Right lobe of liver (tissue), 6 donors: ENCODE results near the gene SRGN. TPM values are rescaled to one million over a fixed set of nuclear protein-coding genes. Genes with fewer than 3 reads are reported as not detected.
A peak's percentile ranks its signal among the peaks of the same experiment; 100 is the strongest.

ENCODE experiments used
- ATAC-seq, 4 donors: fragments of 200-7000 bp; cut with Tn5 transposase; one replicate each; pipeline ENCODE4 v1.9.1; 2020; ENCODE audit warnings: mild to moderate bottlenecking in 4 of 4, moderate library complexity in 4 of 4
- DNase-seq, 3 donors: peaks; one replicate each; pipeline ENCODE4 v3.0.0-alpha.2; 2020
- H3K27ac ChIP-seq, 3 donors: fragments of 200-600 bp; one replicate each; pipeline ENCODE4 v1.8.0; 2022
- H3K27me3 ChIP-seq, 2 donors: fragments of 200-600 bp; one replicate each; pipeline ENCODE4 v1.8.0; 2022
- H3K36me3 ChIP-seq, 4 donors: fragments of 200-600 bp; sonication (generic) in 1 of 4; one replicate each; pipeline versions ENCODE4 v1.5.1 to v1.8.0; 2017 to 2022; ENCODE audit warnings: control low read depth in 1 of 4
- H3K4me1 ChIP-seq, 4 donors: fragments of 200-600 bp; sonication (generic) in 1 of 4; one replicate each; pipeline versions ENCODE4 v1.5.1 to v1.8.0; 2017 to 2022; ENCODE audit warnings: control low read depth in 1 of 4
- H3K4me3 ChIP-seq, 3 donors: fragments of 200-600 bp; one replicate each; pipeline ENCODE4 v1.8.0; 2022
- H3K9me3 ChIP-seq, 4 donors: fragments of 200-600 bp; sonication (generic) in 1 of 4; one replicate each; pipeline versions ENCODE4 v1.5.1 to v1.8.0; 2017 to 2022; ENCODE audit warnings: control low read depth in 1 of 4
- POLR2A ChIP-seq: fragments of 450-650 bp; IDR thresholded peaks from one replicate; pipeline ENCODE4 v1.6.1; 2017; ENCODE audit warnings: antibody characterized with exemption, mild to moderate bottlenecking
- WGBS: methylation state at CpG from one replicate; pipeline ENCODE4 v1.1.6; 2018; ENCODE audit warnings: low coverage, low lambda C conversion rate; ENCODE audit not compliant: insufficient coverage; ENCODE audit errors: missing lambda C conversion rate; 5-methylcytosine and 5-hydroxymethylcytosine counted together
- intact Hi-C, 2 donors: fragments of 100-400 bp; cut with DNase I; formaldehyde crosslinking; loops; one replicate each; pipeline versions ENCODE4 v1.11.2 to v1.14.1; 2022
- total RNA-seq, 6 experiments: library from RNA; depleted of rRNA in 2 of 6; stranded (reverse); fragments of >200 nt in 2 of 6; fragmentation: NEBNext Ultra II Directional in 3 of 6; extraction: Animal tissue kit (Norgen Biotek cat#: 25700) in 3 of 6; gene quantifications; one replicate each; pipeline versions ENCODE4 v1.1.0 to v1.2.4, GENCODE V29; 2016 to 2023
- TF ChIP-seq, protein P1 (sequence below), 4 donors: fragments of 200-600 bp in 3 of 4; fragments of 450-650 bp in 1 of 4; IDR thresholded peaks; one replicate each; pipeline versions ENCODE4 v1.5.1 to v1.8.0; 2016 to 2022; ENCODE audit warnings: antibody characterized with exemption in 4 of 4, mild to moderate bottlenecking in 2 of 4
- donor health status: DM: no; HTN: yes; CAD: no.
- donor health status: DM: no; HTN: no; CAD: no.
- donor health status: DM: no; HTN: no; CAD: no.
- donor health status: DM: no; HTN: yes; CAD: no.
- donor health status: DM: no; HTN: yes; CAD: no.

Gene SRGN
- total RNA-seq, 6 experiments from 2014 or later = 20.0 to 95.1 (median 31.9) TPM

DNA sequence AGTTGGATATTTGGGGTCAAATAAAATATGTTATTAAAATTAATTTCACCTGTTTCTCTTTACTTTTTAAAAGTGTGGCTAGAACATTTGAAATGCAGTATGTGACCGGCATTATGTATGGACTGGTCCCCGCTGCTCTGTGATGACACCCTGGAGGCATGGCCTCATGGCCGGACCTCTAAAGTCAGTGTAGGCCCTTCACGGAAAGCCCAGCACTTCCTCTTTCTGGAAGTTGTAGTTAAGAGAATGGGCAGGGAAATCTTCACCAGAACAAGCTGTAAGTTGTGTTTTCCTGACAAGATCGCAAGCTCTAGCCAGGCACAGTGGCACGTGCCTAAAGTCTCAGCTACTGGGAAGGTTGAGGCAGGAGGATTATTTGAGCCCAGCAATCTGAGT, 38.3 kb upstream of the SRGN start:
- ATAC-seq (peak; percentile 24 to 38 (median 28)), DNase-seq (peak in 1 of 3 donors; percentile 60)
- no peaks in the 10 kb centered on the region for H3K4me1 ChIP-seq
- 54% methylated on average over 5 of the region's 6 CpGs for WGBS
- peak overlapping the region; percentile 39 to 75 (median 63) for H3K27ac ChIP-seq
- TF ChIP-seq POLR2A = no peak
- TF ChIP-seq, protein P1, sequence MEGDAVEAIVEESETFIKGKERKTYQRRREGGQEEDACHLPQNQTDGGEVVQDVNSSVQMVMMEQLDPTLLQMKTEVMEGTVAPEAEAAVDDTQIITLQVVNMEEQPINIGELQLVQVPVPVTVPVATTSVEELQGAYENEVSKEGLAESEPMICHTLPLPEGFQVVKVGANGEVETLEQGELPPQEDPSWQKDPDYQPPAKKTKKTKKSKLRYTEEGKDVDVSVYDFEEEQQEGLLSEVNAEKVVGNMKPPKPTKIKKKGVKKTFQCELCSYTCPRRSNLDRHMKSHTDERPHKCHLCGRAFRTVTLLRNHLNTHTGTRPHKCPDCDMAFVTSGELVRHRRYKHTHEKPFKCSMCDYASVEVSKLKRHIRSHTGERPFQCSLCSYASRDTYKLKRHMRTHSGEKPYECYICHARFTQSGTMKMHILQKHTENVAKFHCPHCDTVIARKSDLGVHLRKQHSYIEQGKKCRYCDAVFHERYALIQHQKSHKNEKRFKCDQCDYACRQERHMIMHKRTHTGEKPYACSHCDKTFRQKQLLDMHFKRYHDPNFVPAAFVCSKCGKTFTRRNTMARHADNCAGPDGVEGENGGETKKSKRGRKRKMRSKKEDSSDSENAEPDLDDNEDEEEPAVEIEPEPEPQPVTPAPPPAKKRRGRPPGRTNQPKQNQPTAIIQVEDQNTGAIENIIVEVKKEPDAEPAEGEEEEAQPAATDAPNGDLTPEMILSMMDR (IDR thresholded peaks at IDR 0.05) = no peak
- H3K27me3 ChIP-seq = no peaks in the 10 kb centered on the region
- intact Hi-C loops = no loop called here
- H3K36me3 ChIP-seq = no peaks in the 10 kb centered on the region
- no peaks in the 10 kb centered on the region for H3K9me3 ChIP-seq
- H3K4me3 ChIP-seq = no peak overlapping the region

DNA sequence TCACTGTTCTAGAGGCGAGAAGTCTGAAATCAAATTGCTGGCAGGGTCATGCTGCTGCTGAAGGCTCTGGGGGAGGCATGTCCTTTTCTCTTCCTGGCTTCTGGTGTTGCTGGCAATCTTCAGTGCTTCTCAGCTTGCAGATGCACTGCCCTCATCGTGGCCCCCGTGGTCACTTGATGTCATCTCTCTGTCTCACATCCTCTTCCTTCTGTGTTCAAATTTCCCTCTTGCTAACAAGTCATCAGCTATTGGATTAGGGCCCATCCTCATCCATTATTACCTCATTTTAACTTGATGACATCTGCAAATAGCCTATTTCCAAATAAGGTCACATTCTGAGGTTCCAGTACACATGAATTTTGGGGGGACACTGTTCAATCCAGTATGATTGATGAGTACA, 36.6 kb upstream of the SRGN start:
- no peaks in the 10 kb centered on the region for H3K4me1 ChIP-seq
- peak overlapping the region in 2 of 3 donors; percentile 20 to 33 for H3K27ac ChIP-seq
- TF ChIP-seq POLR2A = peak; percentile 26
- TF ChIP-seq, protein P1 (IDR thresholded peaks at IDR 0.05) = no peak
- DNase-seq = peak in 1 of 3 donors; percentile 60
- ATAC-seq = peak; percentile 37 to 48 (median 38)
- no peaks in the 10 kb centered on the region for H3K9me3 ChIP-seq
- H3K27me3 ChIP-seq = no peaks in the 10 kb centered on the region
- no peak overlapping the region for H3K4me3 ChIP-seq
- H3K36me3 ChIP-seq = no peaks in the 10 kb centered on the region
- WGBS = 33% methylated on average over 2 of the region's 3 CpGs
- intact Hi-C loops = no loop called here

- H3K4me3 ChIP-seq = no peak overlapping the region
- no peaks in the 10 kb centered on the region for H3K4me1 ChIP-seq
- H3K9me3 ChIP-seq = no peaks in the 10 kb centered on the region
- H3K27me3 ChIP-seq = no peaks in the 10 kb centered on the region
- TF ChIP-seq, protein P1 (IDR thresholded peaks at IDR 0.05) = no peak
- TF ChIP-seq POLR2A = no peak
- peak; percentile 23 to 46 (median 31) for ATAC-seq
- no peaks in the 10 kb centered on the region for H3K36me3 ChIP-seq
- H3K27ac ChIP-seq = peak overlapping the region in 2 of 3 donors; percentile 20 to 27
- DNase-seq = no peak
- intact Hi-C loops = no loop called here
- WGBS = 72% methylated on average over 9 of the region's 10 CpGs
Observed at GRCh38 chr10:69051710-69052487, 36.0 kb upstream of the SRGN start.

DNA sequence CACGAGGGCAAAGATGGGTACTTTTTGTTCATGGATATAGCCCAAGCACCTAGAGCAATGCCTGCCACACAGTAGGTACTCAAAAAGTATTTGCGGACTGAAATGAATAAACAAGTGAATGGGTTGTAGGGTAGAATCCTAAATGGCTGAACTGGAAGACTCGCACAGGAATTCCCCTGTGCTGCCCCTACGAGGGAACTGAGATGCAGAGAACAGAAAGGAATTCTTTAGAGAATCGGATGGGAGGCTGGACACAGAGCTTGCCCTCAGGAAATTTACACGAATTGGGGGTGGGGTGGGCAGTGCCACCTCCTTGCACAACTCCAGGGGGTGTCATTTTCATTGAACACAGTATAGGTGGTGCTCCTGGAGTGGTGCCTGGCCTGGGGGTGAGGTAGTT, 35.2 kb upstream of the SRGN start:
- Histone ChIP-seq H3K36me3 (no peaks in the 10 kb centered on the region), H3K4me3 (no peak overlapping the region), H3K27me3 (no peaks in the 10 kb centered on the region), H3K4me1 (no peaks in the 10 kb centered on the region), H3K27ac (no peak overlapping the region), H3K9me3 (no peaks in the 10 kb centered on the region)
- no peak for DNase-seq
- ATAC-seq = no peak
- intact Hi-C loops = no loop called here
- TF ChIP-seq POLR2A = no peak
- TF ChIP-seq, protein P1 (IDR thresholded peaks at IDR 0.05) = no peak
- 60% methylated on average over 6 of the region's 6 CpGs for WGBS
